Measurements from ENCODE around the gene CXCL14. TPM values are rescaled to one million over a fixed set of nuclear protein-coding genes. Genes with fewer than 3 reads are reported as not detected.

CXCL14 gene
- total RNA-seq, 1 donor from 2014 or later: 62.1 TPM

- Histone ChIP-seq H3K4me3 (no peak overlapping the region), H3K9me3 (no peaks in the 10 kb centered on the region), H3K36me3 (no peaks in the 10 kb centered on the region), H3K27me3 (no peaks in the 10 kb centered on the region), H3K27ac (no peak overlapping the region), H3K4me1 (no peaks in the 10 kb centered on the region)
- intact Hi-C loops (cut with DNase I): no loop called here
- DNase-seq (ENCODE audit: extremely low spot score in 2 of 2): peak; percentile 67 to 74
- no peak for TF ChIP-seq POLR2A (IDR thresholded peaks at IDR 0.05)
- TF ChIP-seq, protein P1, sequence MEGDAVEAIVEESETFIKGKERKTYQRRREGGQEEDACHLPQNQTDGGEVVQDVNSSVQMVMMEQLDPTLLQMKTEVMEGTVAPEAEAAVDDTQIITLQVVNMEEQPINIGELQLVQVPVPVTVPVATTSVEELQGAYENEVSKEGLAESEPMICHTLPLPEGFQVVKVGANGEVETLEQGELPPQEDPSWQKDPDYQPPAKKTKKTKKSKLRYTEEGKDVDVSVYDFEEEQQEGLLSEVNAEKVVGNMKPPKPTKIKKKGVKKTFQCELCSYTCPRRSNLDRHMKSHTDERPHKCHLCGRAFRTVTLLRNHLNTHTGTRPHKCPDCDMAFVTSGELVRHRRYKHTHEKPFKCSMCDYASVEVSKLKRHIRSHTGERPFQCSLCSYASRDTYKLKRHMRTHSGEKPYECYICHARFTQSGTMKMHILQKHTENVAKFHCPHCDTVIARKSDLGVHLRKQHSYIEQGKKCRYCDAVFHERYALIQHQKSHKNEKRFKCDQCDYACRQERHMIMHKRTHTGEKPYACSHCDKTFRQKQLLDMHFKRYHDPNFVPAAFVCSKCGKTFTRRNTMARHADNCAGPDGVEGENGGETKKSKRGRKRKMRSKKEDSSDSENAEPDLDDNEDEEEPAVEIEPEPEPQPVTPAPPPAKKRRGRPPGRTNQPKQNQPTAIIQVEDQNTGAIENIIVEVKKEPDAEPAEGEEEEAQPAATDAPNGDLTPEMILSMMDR (IDR thresholded peaks at IDR 0.05): no peak
- TF ChIP-seq POLR2AphosphoS5 (IDR thresholded peaks at IDR 0.05; ENCODE audit: insufficient read depth in 1 of 2, low read depth in 1 of 2): no peak
Measured at GRCh38 chr5:135594416-135594960, 15.7 kb upstream of the CXCL14 start.

DNA sequence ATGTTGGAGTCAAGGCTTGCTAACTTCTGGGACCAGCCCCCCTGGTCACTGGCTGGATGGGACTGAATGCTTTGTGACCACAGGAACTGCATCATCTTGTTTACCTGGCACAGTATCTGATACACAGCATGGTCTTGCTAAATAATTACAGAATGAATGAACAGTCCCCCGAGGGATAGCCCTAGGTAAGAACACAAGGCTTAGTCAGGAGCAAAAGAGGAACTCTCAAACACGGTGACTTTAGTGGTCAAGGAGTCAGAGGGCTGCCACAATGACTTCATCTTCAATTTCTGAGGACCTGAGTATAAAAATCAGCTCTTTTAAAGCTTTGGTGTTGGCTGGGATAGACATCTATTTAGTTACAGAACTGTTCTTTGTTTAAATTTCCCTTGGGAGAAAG lies 15.1 kb upstream of the CXCL14 start:
- DNase-seq (ENCODE audit: extremely low spot score in 2 of 2): peak; percentile 19 to 25
- H3K36me3 ChIP-seq: no peaks in the 10 kb centered on the region
- intact Hi-C loops (cut with DNase I): no loop called here
- H3K27me3 ChIP-seq: no peaks in the 10 kb centered on the region
- TF ChIP-seq POLR2AphosphoS5 (IDR thresholded peaks at IDR 0.05; ENCODE audit: insufficient read depth in 1 of 2, low read depth in 1 of 2) (no peak), POLR2A (IDR thresholded peaks at IDR 0.05) (no peak)
- TF ChIP-seq, protein P1 (IDR thresholded peaks at IDR 0.05): no peak
- no peaks in the 10 kb centered on the region for H3K4me1 ChIP-seq
- no peaks in the 10 kb centered on the region for H3K9me3 ChIP-seq
- no peak overlapping the region for H3K4me3 ChIP-seq
- no peak overlapping the region for H3K27ac ChIP-seq

- Histone ChIP-seq H3K4me3 (no peak overlapping the region), H3K9me3 (no peaks in the 10 kb centered on the region), H3K36me3 (no peaks in the 10 kb centered on the region), H3K4me1 (no peaks in the 10 kb centered on the region), H3K27me3 (no peaks in the 10 kb centered on the region), H3K27ac (no peak overlapping the region)
- intact Hi-C loops (cut with DNase I): no loop called here
- TF ChIP-seq, protein P1 (IDR thresholded peaks at IDR 0.05): no peak
- TF ChIP-seq POLR2A (IDR thresholded peaks at IDR 0.05): no peak
- no peak for TF ChIP-seq POLR2AphosphoS5 (IDR thresholded peaks at IDR 0.05; ENCODE audit: insufficient read depth in 1 of 2, low read depth in 1 of 2)
- DNase-seq (ENCODE audit: extremely low spot score in 2 of 2): peak in 1 of 2 donors; percentile 70
Measured at GRCh38 chr5:135593141-135593540, 14.3 kb upstream of the CXCL14 start.

DNA sequence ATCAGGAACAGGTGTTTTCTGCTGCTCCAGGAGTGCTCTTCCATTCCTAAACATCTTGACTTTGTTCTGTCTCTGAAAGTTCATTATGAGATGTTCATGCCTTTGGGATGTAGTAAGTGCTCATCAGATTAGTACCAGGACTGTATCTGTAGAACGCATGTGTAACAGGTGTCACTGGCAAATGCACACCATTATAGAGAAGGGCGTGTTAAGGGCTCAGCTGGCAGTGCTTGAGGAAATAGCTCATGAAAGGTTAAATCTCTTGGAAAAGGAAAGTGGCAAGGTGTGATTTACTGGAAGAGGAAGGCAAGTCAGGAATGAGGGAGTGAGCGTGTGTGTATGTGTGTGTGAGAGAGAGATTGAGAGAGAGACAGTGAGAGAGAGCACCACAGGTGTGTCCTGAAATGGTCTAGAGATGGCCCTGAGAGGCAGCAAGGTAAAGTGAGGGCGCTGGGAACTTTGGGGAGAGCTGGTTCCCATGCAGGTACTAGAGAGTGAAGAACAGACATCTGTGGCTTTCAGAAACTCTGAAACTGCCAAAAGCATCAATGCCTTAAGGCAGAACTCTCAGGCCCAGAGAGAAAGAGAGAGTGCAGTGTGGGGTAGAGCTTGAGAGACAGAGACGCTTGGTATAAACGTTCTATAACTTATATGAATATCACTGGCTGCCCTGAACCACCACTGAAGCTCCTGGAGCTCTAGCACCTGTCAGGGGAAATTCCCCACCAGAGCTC lies 13.7 kb upstream of the CXCL14 start:
- Histone ChIP-seq H3K36me3 (no peaks in the 10 kb centered on the region), H3K4me3 (no peak overlapping the region), H3K27me3 (no peaks in the 10 kb centered on the region), H3K27ac (no peak overlapping the region), H3K4me1 (no peaks in the 10 kb centered on the region), H3K9me3 (no peaks in the 10 kb centered on the region)
- DNase-seq (ENCODE audit: extremely low spot score in 2 of 2): no peak
- intact Hi-C loops (cut with DNase I): no loop called here
- TF ChIP-seq, protein P1 (IDR thresholded peaks at IDR 0.05): no peak
- TF ChIP-seq POLR2A (IDR thresholded peaks at IDR 0.05) (no peak), POLR2AphosphoS5 (IDR thresholded peaks at IDR 0.05; ENCODE audit: insufficient read depth in 1 of 2, low read depth in 1 of 2) (no peak)

DNA sequence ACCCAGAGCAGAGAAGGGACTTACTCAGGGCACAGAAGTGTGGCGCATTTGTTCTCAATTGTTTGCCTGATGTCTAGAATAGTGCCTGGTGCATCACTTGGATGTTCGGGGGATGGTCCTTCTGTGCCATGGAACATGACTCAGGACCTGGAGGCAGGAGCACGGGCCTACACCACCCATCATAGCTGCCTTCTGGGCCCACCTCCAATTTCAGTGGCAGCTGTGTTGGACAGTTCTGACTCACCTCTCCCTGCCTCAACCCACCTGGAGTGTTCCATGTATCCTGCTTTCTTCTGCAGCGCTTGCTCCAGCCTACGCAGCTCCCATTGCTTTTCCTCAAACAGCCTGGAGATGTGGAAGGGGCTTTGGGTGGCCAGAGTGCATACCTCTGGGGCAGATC lies 12.5 kb upstream of the CXCL14 start:
- no peaks in the 10 kb centered on the region for H3K4me1 ChIP-seq
- DNase-seq (ENCODE audit: extremely low spot score in 2 of 2): no peak
- no peak overlapping the region for H3K4me3 ChIP-seq
- H3K27ac ChIP-seq: no peak overlapping the region
- H3K9me3 ChIP-seq: no peaks in the 10 kb centered on the region
- no peaks in the 10 kb centered on the region for H3K27me3 ChIP-seq
- H3K36me3 ChIP-seq: no peaks in the 10 kb centered on the region
- TF ChIP-seq POLR2AphosphoS5 (IDR thresholded peaks at IDR 0.05; ENCODE audit: insufficient read depth in 1 of 2, low read depth in 1 of 2): no peak
- TF ChIP-seq, protein P1 (IDR thresholded peaks at IDR 0.05): no peak
- TF ChIP-seq POLR2A (IDR thresholded peaks at IDR 0.05): no peak
- intact Hi-C loops (cut with DNase I): no loop called here
